Calu3 (cell line): ENCODE data around the gene ARHGAP21. TPM values are rescaled to one million over a fixed set of nuclear protein-coding genes. Genes with fewer than 3 reads are reported as not detected.

ENCODE experiments used
- BruUV-seq: library from RNA; stranded (reverse); fragments of 400-500 nt; replicated peaks from 2 replicates; lab custom pipeline; 2021; lab: Mats Ljungman, UMichigan
- CTCF ChIA-PET: fragments of 300-600 bp; sonication (Branson Sonifier 250); formaldehyde crosslinking; loops from one replicate; lab custom pipeline; 2022; ENCODE audit warnings: antibody characterized with exemption; lab: Charles Lee
- DNase-seq: peaks from one replicate; pipeline ENCODE4 v3.0.0; 2022
- H3K27ac Mint-ChIP-seq: one replicate; pipeline ENCODE4 v1.8.0; 2022; ENCODE audit warnings: mixed read lengths; ENCODE audit not compliant: unreplicated experiment
- H3K27me3 Mint-ChIP-seq: one replicate; pipeline ENCODE4 v1.8.0; 2022; ENCODE audit warnings: mixed read lengths; ENCODE audit not compliant: unreplicated experiment
- H3K36me3 Mint-ChIP-seq: one replicate; pipeline ENCODE4 v1.8.0; 2022; ENCODE audit warnings: mild to moderate bottlenecking, moderate library complexity, mixed read lengths; ENCODE audit not compliant: insufficient read depth, unreplicated experiment
- H3K4me1 Mint-ChIP-seq: one replicate; pipeline ENCODE4 v1.8.0; 2022; ENCODE audit warnings: mild to moderate bottlenecking, low read depth, mixed read lengths; ENCODE audit not compliant: unreplicated experiment
- H3K4me3 Mint-ChIP-seq: one replicate; pipeline ENCODE4 v1.8.0; 2022; ENCODE audit warnings: mild to moderate bottlenecking, low read depth, moderate library complexity, mixed read lengths; ENCODE audit not compliant: unreplicated experiment
- H3K9me3 Mint-ChIP-seq: one replicate; pipeline ENCODE4 v1.8.0; 2022; ENCODE audit warnings: low read depth, mixed read lengths; ENCODE audit not compliant: unreplicated experiment
- intact Hi-C: fragments of 100-400 bp; cut with micrococcal nuclease; formaldehyde crosslinking; loops from one replicate; pipeline ENCODE4 v1.10.0; 2022; ENCODE audit not compliant: unreplicated experiment
- total RNA-seq: library from RNA; stranded (reverse); gene quantifications from 2 replicates; pipeline ENCODE4 v1.2.3, GENCODE V29; 2022
- TF ChIP-seq, protein P1 (sequence below): fragments of 200-600 bp; IDR thresholded peaks from one replicate; pipeline ENCODE4 v1.8.0; 2022; ENCODE audit warnings: antibody characterized with exemption; ENCODE audit not compliant: unreplicated experiment

ARHGAP21 gene
- total RNA-seq, 1 experiment from 2014 or later, result 67.5 TPM

DNA sequence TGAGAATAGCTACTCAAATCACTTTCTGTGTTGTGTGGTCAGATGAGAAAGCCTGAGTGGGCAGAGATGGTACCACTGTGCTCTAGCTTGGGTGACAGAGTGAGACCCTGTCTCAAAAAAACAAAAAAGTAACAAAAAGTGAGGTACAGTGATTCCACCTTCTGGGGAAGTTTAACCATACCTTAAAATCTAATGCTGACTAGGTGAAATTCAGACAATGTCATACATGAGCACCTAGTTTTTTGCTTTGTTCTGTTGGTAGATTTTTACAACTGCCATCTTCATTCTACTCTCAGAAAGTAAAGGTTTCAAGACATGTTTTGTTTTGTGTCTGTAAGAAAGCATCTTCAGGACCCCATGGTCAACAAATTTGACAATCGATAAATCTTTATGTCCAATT, 144.2 kb downstream of the ARHGAP21 start:
- H3K4me3 Mint-ChIP-seq, result no peak overlapping the region

GRCh38 chr10:24575481-24576002, 148.1 kb downstream of the ARHGAP21 start:
- TF ChIP-seq, protein P1, sequence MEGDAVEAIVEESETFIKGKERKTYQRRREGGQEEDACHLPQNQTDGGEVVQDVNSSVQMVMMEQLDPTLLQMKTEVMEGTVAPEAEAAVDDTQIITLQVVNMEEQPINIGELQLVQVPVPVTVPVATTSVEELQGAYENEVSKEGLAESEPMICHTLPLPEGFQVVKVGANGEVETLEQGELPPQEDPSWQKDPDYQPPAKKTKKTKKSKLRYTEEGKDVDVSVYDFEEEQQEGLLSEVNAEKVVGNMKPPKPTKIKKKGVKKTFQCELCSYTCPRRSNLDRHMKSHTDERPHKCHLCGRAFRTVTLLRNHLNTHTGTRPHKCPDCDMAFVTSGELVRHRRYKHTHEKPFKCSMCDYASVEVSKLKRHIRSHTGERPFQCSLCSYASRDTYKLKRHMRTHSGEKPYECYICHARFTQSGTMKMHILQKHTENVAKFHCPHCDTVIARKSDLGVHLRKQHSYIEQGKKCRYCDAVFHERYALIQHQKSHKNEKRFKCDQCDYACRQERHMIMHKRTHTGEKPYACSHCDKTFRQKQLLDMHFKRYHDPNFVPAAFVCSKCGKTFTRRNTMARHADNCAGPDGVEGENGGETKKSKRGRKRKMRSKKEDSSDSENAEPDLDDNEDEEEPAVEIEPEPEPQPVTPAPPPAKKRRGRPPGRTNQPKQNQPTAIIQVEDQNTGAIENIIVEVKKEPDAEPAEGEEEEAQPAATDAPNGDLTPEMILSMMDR, result no peak
- intact Hi-C loops, result no loop called here
- Mint-ChIP-seq H3K4me1 (no peaks in the 10 kb centered on the region), H3K27ac (no peak overlapping the region), H3K9me3 (no peaks in the 10 kb centered on the region), H3K4me3 (no peak overlapping the region), H3K36me3 (peaks cover 5% of the 10 kb centered on the region), H3K27me3 (peaks cover 21% of the 10 kb centered on the region)
- BruUV-seq, result no TSS peak
- CTCF ChIA-PET, result no interaction called here
- DNase-seq, result no peak

More for the DNA sequence above, 144.2 kb downstream of the ARHGAP21 start:
- no peak for DNase-seq
- Mint-ChIP-seq H3K9me3 (no peaks in the 10 kb centered on the region), H3K27me3 (no peaks in the 10 kb centered on the region), H3K36me3 (peaks cover 8% of the 10 kb centered on the region), H3K27ac (no peak overlapping the region), H3K4me1 (no peaks in the 10 kb centered on the region)
- TF ChIP-seq, protein P1, result no peak
- CTCF ChIA-PET, result no interaction called here
- intact Hi-C loops, result no loop called here
- no TSS peak for BruUV-seq

DNA sequence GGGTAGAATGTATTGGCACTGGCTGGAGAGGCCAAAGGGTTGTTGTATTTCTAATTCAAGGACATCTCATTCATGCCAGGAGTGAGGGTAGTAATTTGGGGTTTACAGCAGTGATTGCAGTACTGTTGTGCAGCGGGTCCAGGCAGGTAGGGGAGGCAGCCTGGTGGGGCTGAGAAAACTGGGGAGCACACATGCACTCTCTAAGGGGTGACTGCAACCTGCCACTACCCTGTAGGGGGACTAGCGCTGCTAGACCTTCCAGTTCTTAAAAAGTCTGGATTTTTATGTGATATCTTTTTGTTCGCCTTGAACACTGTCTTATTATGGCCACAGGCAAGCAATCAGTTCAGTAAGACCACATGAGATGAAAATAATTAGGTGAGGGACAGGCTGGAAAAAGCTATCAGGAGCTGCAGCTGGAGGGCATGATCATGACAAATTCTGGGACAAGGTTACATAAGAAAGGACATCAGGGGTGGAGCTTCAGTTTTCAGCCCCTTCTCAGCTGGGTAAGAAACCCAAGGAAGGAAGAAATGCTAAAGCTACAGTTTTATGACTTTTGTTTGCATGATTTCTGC, 149.0 kb downstream of the ARHGAP21 start:
- DNase-seq, result no peak
- CTCF ChIA-PET, result no interaction called here
- Mint-ChIP-seq H3K4me3 (no peak overlapping the region), H3K4me1 (no peaks in the 10 kb centered on the region), H3K27me3 (peaks cover 25% of the 10 kb centered on the region), H3K36me3 (no peaks in the 10 kb centered on the region), H3K27ac (no peak overlapping the region), H3K9me3 (no peaks in the 10 kb centered on the region)
- no TSS peak for BruUV-seq
- TF ChIP-seq, protein P1, result no peak
- intact Hi-C loops, result no loop called here

GRCh38 chr10:24574161-24574560, 149.5 kb downstream of the ARHGAP21 start:
- Mint-ChIP-seq H3K4me3 (no peak overlapping the region), H3K9me3 (no peaks in the 10 kb centered on the region), H3K27me3 (peaks cover 25% of the 10 kb centered on the region), H3K36me3 (no peaks in the 10 kb centered on the region), H3K27ac (no peak overlapping the region), H3K4me1 (no peaks in the 10 kb centered on the region)
- BruUV-seq, result no TSS peak
- intact Hi-C loops, result no loop called here
- DNase-seq, result no peak
- TF ChIP-seq, protein P1, result no peak
- CTCF ChIA-PET, result interaction anchor here (0.6 kb wide), 1 partner anchor 361 kb away, joined by 3 read pairs; no protein-coding TSS in a partner anchor
